ENCODE data around the gene ELSPBP1.

The ELSPBP1 gene

DNA sequence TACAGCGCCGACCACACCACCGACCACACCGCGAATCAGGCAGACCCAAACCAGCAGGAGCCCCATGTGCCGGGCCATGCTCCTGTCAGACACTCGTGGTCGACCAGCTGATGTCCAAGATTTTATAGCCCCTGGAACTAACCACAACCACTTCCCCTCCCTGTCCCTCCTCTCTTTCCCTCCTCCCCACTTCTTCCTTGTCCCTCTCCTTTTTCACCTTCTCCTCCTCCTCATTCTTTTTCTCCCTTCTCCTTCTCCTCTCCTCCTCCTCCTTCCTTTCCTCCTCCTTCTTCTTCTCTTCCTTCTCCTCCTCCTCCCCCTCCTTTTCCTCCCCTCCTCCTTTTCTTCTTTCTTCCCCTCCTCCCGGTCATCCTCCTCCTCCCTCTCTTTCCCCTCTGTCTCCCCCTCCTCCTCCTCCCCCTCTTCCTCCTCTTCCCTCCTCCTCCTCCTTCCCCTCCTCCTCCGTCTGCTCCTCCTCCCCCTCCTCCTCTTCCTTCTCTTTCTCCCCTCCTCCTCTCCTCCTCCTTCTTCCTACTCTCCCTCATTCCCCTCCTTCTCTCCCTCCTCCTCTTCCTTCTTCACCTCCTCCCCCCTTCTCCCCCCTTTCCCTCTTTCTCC lies 3.1 kb upstream of the ELSPBP1 start:
- Histone ChIP-seq H3K4me1 (ENCODE audit: low read depth, poor library complexity, severe bottlenecking) (no peaks in the 10 kb centered on the region), H3K27ac (no peak overlapping the region), H3K79me2 (ENCODE audit: insufficient read depth, low read depth) (no peaks in the 10 kb centered on the region), H2AFZ (ENCODE audit: low read depth) (no peak overlapping the region), H4K20me1 (ENCODE audit: insufficient read depth) (no peaks in the 10 kb centered on the region), H3K36me3 (ENCODE audit: insufficient read depth) (no peaks in the 10 kb centered on the region), H3K4me3 (IDR thresholded peaks at IDR 0.05; ENCODE audit: insufficient read depth, low read depth, low read length) (no peak overlapping the region), H3K4me2 (no peak overlapping the region), H3K9ac (no peak overlapping the region), H3K27me3 (ENCODE audit: insufficient read depth, low read depth) (peaks cover 76% of the 10 kb centered on the region)
- no peak for TF ChIP-seq CTCF (conservative IDR thresholded peaks at IDR 0.05; ENCODE audit: low read depth, low read length)

- Histone ChIP-seq H3K9ac (no peak within 1 kb of the TSS), H3K36me3 (ENCODE audit: insufficient read depth) (no peaks in the 10 kb centered on the region), H3K4me2 (no peak within 1 kb of the TSS), H3K4me3 (IDR thresholded peaks at IDR 0.05; ENCODE audit: insufficient read depth, low read depth, low read length) (no peak within 1 kb of the TSS), H4K20me1 (ENCODE audit: insufficient read depth) (no peaks in the 10 kb centered on the region), H3K27ac (no peak within 1 kb of the TSS), H2AFZ (ENCODE audit: low read depth) (no peak within 1 kb of the TSS), H3K4me1 (ENCODE audit: low read depth, poor library complexity, severe bottlenecking) (no peaks in the 10 kb centered on the region), H3K79me2 (ENCODE audit: insufficient read depth, low read depth) (no peaks in the 10 kb centered on the region), H3K27me3 (ENCODE audit: insufficient read depth, low read depth) (peaks cover 69% of the 10 kb centered on the region)
- TF ChIP-seq CTCF (conservative IDR thresholded peaks at IDR 0.05; ENCODE audit: low read depth, low read length): no peak
Measured at GRCh38 chr19:47992070-47992469, 2.4 kb upstream of the ELSPBP1 start, which contains the start of gene BSPH1. BSPH1 (minus strand) TSS chr19:47992170; CDS start chr19:47992081, 89 bp downstream.

GRCh38 chr19:47996230-47996727 lies 1.8 kb downstream of the ELSPBP1 start:
- Histone ChIP-seq H3K27me3 (ENCODE audit: insufficient read depth, low read depth) (peaks cover 53% of the 10 kb centered on the region; the same call in 1 of the 2 replicates), H3K27ac (no peak overlapping the region), H4K20me1 (ENCODE audit: insufficient read depth) (no peaks in the 10 kb centered on the region), H2AFZ (ENCODE audit: low read depth) (no peak overlapping the region), H3K4me3 (IDR thresholded peaks at IDR 0.05; ENCODE audit: insufficient read depth, low read depth, low read length) (no peak overlapping the region), H3K4me1 (ENCODE audit: low read depth, poor library complexity, severe bottlenecking) (no peaks in the 10 kb centered on the region), H3K36me3 (ENCODE audit: insufficient read depth) (no peaks in the 10 kb centered on the region), H3K4me2 (no peak overlapping the region), H3K79me2 (ENCODE audit: insufficient read depth, low read depth) (no peaks in the 10 kb centered on the region), H3K9ac (no peak overlapping the region)
- no peak for TF ChIP-seq CTCF (conservative IDR thresholded peaks at IDR 0.05; ENCODE audit: low read depth, low read length)

- TF ChIP-seq CTCF (conservative IDR thresholded peaks at IDR 0.05; ENCODE audit: low read depth, low read length): no peak
- H3K9ac ChIP-seq: no peak overlapping the region
- H4K20me1 ChIP-seq (ENCODE audit: insufficient read depth): no peaks in the 10 kb centered on the region
- no peaks in the 10 kb centered on the region for H3K79me2 ChIP-seq (ENCODE audit: insufficient read depth, low read depth)
- H3K36me3 ChIP-seq (ENCODE audit: insufficient read depth): no peaks in the 10 kb centered on the region
- H3K4me1 ChIP-seq (ENCODE audit: low read depth, poor library complexity, severe bottlenecking): no peaks in the 10 kb centered on the region
- no peak overlapping the region for H3K4me3 ChIP-seq (IDR thresholded peaks at IDR 0.05; ENCODE audit: insufficient read depth, low read depth, low read length)
- H3K27ac ChIP-seq: no peak overlapping the region
- H3K4me2 ChIP-seq: no peak overlapping the region
- peaks cover 53% of the 10 kb centered on the region; the same call in 1 of the 2 replicates for H3K27me3 ChIP-seq (ENCODE audit: insufficient read depth, low read depth)
- no peak overlapping the region for H2AFZ ChIP-seq (ENCODE audit: low read depth)
Measured at GRCh38 chr19:47998800-47999199, 4.4 kb downstream of the ELSPBP1 start.
